Subcutaneous adipose tissue (tissue), 4 donors: ENCODE measurements around the gene MRPS26. TPM values are rescaled to one million over a fixed set of nuclear protein-coding genes. Genes with fewer than 3 reads are reported as not detected.

ENCODE experiments used
- total RNA-seq, 4 donors: library from RNA; depleted of rRNA; stranded (reverse); fragments of >200 nt; gene quantifications; one replicate each; pipeline ENCODE4 v1.1.0, GENCODE V29; 2016
- TF ChIP-seq, protein P1 (sequence below): fragments of 450-650 bp; IDR thresholded peaks from one replicate; pipeline ENCODE4 v1.5.1; 2016; ENCODE audit warnings: low read depth, mild to moderate bottlenecking, control low read depth, antibody characterized with exemption, moderate library complexity

Gene MRPS26
- total RNA-seq, 4 donors from 2014 or later, result 20.5 to 47.5 (median 30.4) TPM

DNA sequence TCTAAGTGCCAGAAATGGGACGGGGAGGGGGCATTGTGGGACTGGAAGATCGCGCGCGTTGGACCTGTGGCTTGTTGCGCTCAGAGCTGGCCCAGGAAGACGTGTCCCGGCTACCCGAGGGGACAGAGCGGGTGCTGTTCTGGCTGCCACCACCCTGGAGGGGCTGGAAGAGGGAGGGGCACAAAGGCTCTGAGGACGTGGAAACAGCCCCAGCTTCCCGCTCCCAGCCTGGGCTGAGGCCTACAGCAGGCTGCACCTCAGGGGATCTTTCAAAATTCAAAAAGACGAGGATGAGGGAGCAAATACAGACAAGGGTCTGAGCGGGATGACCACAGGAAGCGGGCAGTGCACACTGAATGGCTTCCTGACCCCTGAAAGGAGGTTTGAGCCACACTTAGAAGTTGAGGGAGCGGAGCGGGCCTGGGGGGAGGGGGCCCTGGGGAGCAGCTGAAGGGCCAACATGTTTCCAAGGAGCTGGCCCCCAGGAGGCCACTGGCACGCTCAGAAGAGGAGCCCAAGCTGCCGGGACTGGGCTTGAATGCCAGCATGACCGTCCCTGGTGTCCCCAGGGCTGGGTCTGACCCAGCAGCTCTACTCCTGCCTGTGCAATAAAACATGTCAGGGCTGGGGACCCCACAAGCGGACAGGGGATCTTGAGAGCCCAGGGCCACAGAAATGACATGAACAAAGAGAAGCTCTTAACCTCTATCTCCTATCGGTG lies 26.8 kb downstream of the MRPS26 start:
- TF ChIP-seq, protein P1, sequence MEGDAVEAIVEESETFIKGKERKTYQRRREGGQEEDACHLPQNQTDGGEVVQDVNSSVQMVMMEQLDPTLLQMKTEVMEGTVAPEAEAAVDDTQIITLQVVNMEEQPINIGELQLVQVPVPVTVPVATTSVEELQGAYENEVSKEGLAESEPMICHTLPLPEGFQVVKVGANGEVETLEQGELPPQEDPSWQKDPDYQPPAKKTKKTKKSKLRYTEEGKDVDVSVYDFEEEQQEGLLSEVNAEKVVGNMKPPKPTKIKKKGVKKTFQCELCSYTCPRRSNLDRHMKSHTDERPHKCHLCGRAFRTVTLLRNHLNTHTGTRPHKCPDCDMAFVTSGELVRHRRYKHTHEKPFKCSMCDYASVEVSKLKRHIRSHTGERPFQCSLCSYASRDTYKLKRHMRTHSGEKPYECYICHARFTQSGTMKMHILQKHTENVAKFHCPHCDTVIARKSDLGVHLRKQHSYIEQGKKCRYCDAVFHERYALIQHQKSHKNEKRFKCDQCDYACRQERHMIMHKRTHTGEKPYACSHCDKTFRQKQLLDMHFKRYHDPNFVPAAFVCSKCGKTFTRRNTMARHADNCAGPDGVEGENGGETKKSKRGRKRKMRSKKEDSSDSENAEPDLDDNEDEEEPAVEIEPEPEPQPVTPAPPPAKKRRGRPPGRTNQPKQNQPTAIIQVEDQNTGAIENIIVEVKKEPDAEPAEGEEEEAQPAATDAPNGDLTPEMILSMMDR, result no peak

DNA sequence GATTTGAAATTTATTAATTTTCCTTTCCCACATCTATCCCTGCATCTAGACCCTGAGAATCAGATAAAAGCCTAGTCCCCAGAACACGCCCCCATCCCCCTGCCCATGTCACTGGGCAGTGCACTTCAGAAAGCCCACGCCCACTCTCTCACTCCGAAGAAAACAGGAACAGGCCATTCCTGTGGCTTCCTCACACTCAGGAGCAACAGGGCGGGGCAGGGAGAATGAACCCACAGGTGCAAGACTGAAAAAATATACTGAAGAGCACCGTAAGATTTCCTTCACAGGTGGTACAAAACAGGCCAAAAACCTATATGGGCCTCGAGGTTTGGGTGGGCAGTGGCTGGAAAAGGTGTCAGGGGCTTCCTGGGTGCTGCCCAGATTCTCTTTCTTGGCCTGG lies 29.0 kb downstream of the MRPS26 start:
- TF ChIP-seq, protein P1, result no peak

DNA sequence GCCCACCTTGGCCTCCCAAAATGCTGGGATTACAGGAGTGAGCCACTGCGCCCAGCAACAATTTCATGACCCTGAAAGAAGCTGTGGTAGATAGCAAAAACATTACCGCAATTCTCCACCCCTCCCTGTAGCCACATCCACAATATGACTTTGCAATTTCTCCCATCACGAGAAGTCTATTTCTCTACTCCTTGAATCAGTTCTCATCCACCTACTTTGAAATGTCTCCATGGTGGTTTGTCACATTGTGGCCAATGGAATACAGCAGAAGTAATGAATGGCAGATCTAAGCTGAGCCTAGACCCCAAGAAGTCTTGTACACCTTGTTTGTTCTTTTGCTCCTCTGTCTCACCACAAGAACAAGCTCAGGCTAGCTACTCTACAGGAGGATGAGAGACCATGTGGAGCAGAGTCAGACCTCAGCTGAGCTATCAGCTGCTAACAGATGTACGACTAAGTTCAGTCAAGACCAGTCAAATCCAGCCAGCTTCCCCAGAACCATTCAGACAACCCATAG lies 31.8 kb downstream of the MRPS26 start:
- TF ChIP-seq, protein P1, result no peak

DNA sequence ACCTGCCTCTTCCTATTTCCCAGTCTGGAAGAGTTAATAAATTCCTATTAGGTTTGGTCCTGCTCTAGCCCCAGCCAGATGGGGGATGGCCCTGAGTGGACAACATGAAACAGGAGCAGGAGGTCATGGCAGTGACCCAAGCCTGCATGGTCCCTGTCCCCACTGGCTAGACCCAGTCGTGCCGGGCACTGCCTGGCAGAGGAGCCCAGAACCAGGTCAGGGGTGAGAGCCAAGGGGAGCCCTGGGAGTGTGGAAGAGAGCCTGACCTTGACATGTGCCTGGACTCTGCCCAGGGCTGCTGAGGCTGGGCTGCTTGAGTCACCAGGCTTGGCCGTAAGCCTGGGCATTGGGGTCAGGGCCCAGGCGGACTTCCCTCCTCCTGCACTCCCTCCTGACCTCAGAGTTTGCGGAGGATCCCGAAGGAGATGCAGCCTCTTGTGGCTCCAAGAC lies 35.1 kb downstream of the MRPS26 start:
- TF ChIP-seq, protein P1, result no peak

DNA sequence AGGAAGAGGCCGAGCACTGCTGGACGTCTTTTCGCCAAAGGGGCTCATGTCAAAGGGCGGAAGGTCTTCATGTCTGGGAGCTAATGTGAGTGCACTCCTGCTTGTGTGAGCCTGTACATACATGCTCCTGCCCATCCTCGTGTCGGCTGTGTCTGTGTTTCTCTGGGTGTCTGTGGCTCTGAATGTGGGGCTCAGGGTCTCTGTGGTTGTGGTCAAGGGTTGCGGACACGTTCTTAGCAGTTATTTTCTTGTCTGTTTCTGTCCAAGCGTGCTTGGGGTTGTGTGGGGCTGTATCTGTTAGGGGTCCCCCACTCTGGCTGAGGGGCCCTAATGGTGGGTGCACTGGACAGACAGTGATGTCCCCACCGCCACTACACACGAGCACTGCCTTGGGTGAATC lies 35.8 kb downstream of the MRPS26 start:
- TF ChIP-seq, protein P1, result no peak

DNA sequence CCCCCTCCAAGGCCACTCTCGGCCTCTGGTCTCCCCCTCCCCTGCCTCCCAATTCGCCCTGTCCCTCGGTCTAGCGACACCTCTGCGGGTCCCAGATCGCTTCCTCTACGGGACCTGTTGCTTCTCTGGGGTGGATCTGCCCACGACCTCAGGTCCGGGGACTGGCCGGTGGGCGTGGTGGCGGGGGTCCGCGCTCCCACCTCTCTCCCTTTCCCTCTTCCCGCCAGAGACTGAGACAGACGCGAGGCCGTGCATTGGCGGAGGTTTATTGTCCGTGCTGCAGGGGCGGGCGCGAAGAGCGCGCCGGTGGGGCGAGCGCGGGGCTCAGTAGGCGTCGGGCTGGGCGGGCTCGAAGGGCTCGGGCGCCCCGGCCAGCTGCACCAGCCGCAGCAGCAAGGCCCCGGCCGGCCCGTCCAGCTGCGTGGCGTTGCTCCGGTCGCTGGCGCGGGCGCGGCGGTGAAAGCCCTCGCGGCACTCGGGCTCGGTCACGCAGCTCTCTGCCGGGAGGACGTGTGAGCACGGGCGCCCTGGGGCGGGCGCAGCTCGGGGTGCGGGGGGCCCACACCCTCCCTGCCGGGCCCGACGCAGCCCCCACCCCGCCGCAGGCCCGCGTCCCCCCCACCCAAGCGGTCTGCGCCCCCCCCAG lies 36.6 kb downstream of the MRPS26 start:
- TF ChIP-seq, protein P1, result no peak
